Esophagus muscularis mucosa (tissue), 4 donors: Measurements from ENCODE around the gene KIRREL3. TPM values are rescaled to one million over a fixed set of nuclear protein-coding genes. Genes with fewer than 3 reads are reported as not detected.

Experiments
- DNase-seq: peaks from one replicate; pipeline ENCODE4 v3.0.0-alpha.2; 2017; ENCODE audit errors: extremely low spot score
- H3K27ac ChIP-seq, 4 donors: fragments of 200-600 bp; sonication (generic); replicated peaks in 1 of 4; 1 replicate in 3 of 4; 2 replicates in 1 of 4; pipeline ENCODE4 v1.5.1; 2016 to 2019; ENCODE audit warnings: mild to moderate bottlenecking in 1 of 4
- H3K27me3 ChIP-seq, 4 donors: fragments of 200-600 bp; sonication (generic); one replicate each; pipeline versions ENCODE4 v1.5.1 to v1.6.0; 2016 to 2019
- H3K36me3 ChIP-seq, 4 donors: fragments of 200-600 bp; sonication (generic); one replicate each; pipeline ENCODE4 v1.5.1; 2016 to 2019
- H3K4me1 ChIP-seq, 4 donors: fragments of 200-600 bp; sonication (generic); one replicate each; pipeline ENCODE4 v1.5.1; 2016 to 2019
- H3K4me3 ChIP-seq, 4 donors: fragments of 200-600 bp; sonication (generic); 1 replicate in 2 of 4; 2 replicates in 2 of 4; pipeline ENCODE4 v1.5.1; 2016 to 2019; ENCODE audit warnings: mild to moderate bottlenecking in 4 of 4, moderate library complexity in 1 of 4
- H3K9me3 ChIP-seq, 4 donors: fragments of 200-600 bp; sonication (generic); 1 replicate in 3 of 4; 2 replicates in 1 of 4; pipeline ENCODE4 v1.5.1; 2016 to 2019
- EP300 ChIP-seq: sonication (generic); formaldehyde crosslinking; IDR thresholded peaks from one replicate; pipeline ENCODE4 v1.6.1; 2017; ENCODE audit warnings: antibody characterized with exemption
- POLR2A ChIP-seq: fragments of 450-650 bp; IDR thresholded peaks from one replicate; pipeline ENCODE4 v1.6.1; 2017; ENCODE audit warnings: antibody characterized with exemption, moderate library complexity, mild to moderate bottlenecking, low read depth
- POLR2AphosphoS5 ChIP-seq, 2 donors: sonication (generic); formaldehyde crosslinking; IDR thresholded peaks; one replicate each; pipeline ENCODE4 v1.6.1; 2017; ENCODE audit warnings: antibody characterized with exemption in 2 of 2
- WGBS: methylation state at CpG from one replicate; pipeline ENCODE4 v1.1.5; 2018; 5-methylcytosine and 5-hydroxymethylcytosine counted together
- intact Hi-C: fragments of 100-400 bp; cut with DNase I; formaldehyde crosslinking; loops from one replicate; pipeline ENCODE4 v1.15.1; 2023
- total RNA-seq, 4 donors: library from RNA; depleted of rRNA; stranded (reverse); fragments of >200 nt; gene quantifications; one replicate each; pipeline versions ENCODE4 v1.1.0 to v1.2.1, GENCODE V29; 2016
- TF ChIP-seq, protein P1 (sequence below), 3 experiments: fragments of 200-600 bp in 2 of 3; fragments of 450-650 bp in 1 of 3; sonication (generic) in 2 of 3; IDR thresholded peaks; one replicate each; pipeline ENCODE4 v1.5.1; 2017 to 2019; ENCODE audit warnings: antibody characterized with exemption in 3 of 3, mild to moderate bottlenecking in 2 of 3, moderate library complexity in 1 of 3

Gene KIRREL3
- total RNA-seq, 4 donors from 2014 or later: 1.7 to 6.5 (median 3.1) TPM

DNA sequence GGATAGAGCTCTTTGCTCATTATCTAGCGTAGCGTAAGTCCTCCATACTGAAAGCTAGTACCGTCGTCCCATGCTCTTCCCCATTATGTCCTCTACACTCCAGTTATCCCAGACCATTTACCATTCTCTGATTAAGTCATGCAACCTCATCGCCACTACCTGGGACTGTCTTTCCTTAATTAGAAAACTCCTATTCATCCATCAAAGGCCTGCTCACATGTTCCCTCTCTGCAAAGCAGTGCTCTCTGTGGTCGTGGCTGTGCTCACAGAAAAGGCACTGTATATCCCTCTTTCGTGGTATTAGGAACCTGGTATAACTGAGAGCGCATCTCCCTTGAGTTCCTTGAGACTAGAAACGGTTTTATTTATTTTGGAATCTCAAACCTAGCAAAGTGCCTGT is 253.3 kb downstream of the KIRREL3 start:
- H3K9me3 ChIP-seq: peaks cover 0 to 5% (median 0%) of the 10 kb centered on the region in 4 donors
- no peak for DNase-seq
- TF ChIP-seq POLR2AphosphoS5 (IDR thresholded peaks at IDR 0.05): no peak
- TF ChIP-seq, protein P1, sequence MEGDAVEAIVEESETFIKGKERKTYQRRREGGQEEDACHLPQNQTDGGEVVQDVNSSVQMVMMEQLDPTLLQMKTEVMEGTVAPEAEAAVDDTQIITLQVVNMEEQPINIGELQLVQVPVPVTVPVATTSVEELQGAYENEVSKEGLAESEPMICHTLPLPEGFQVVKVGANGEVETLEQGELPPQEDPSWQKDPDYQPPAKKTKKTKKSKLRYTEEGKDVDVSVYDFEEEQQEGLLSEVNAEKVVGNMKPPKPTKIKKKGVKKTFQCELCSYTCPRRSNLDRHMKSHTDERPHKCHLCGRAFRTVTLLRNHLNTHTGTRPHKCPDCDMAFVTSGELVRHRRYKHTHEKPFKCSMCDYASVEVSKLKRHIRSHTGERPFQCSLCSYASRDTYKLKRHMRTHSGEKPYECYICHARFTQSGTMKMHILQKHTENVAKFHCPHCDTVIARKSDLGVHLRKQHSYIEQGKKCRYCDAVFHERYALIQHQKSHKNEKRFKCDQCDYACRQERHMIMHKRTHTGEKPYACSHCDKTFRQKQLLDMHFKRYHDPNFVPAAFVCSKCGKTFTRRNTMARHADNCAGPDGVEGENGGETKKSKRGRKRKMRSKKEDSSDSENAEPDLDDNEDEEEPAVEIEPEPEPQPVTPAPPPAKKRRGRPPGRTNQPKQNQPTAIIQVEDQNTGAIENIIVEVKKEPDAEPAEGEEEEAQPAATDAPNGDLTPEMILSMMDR (IDR thresholded peaks at IDR 0.05): no peak
- TF ChIP-seq POLR2A: no peak
- no peak for TF ChIP-seq EP300
- WGBS: 93% methylated on average over 9 of the region's 9 CpGs
- intact Hi-C loops: no loop called here
- no peaks in the 10 kb centered on the region for H3K4me1 ChIP-seq
- H3K27me3 ChIP-seq: no peaks in the 10 kb centered on the region
- H3K27ac ChIP-seq: no peak overlapping the region
- no peak overlapping the region for H3K4me3 ChIP-seq
- no peaks in the 10 kb centered on the region for H3K36me3 ChIP-seq

DNA sequence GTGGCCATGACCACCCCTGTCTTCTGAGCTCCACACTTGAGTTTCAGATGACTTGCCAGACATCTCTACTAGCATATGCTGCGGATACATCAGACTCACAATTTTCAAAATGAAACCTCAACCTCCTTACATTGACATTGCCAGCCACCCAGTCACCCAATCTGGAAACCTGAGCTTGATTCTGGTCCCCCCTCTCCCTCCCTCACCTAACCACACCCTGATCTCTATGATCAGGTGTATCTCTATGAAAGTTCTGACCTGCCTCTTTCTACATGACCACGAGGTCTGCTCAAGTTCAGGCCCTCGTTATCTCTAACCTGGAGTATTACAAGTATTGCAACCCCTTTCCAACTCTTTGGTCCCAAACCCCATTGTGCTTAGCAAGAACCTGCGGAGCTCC is 254.1 kb downstream of the KIRREL3 start:
- no peaks in the 10 kb centered on the region for H3K27me3 ChIP-seq
- H3K4me1 ChIP-seq: no peaks in the 10 kb centered on the region
- H3K27ac ChIP-seq: no peak overlapping the region
- H3K9me3 ChIP-seq: no peaks in the 10 kb centered on the region
- H3K4me3 ChIP-seq: no peak overlapping the region
- 95% methylated on average over 4 of the region's 4 CpGs for WGBS
- TF ChIP-seq POLR2A: no peak
- TF ChIP-seq, protein P1 (IDR thresholded peaks at IDR 0.05): no peak
- TF ChIP-seq EP300: no peak
- TF ChIP-seq POLR2AphosphoS5 (IDR thresholded peaks at IDR 0.05): no peak
- H3K36me3 ChIP-seq: no peaks in the 10 kb centered on the region
- intact Hi-C loops: no loop called here
- no peak for DNase-seq

DNA sequence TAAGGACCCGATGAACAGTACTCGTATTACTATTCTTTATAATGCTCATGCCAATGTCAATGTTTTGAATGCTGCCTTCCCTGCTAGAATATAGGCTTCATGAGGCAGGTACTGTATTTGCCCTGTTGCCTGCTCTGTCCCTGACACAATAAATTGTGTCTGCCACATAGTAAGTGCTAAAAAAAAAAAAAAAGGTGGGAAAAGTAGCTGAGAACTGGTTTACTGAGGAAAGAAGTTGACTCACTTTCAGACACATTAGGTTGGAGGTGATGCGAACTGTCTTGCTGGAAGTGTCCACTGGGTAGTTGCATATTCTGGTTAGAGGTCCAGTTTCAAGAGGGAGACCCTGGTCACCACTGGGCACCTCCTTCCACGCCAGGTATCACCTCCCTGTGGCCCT is 255.9 kb downstream of the KIRREL3 start:
- Histone ChIP-seq H3K27ac (no peak overlapping the region), H3K4me3 (no peak overlapping the region), H3K4me1 (no peaks in the 10 kb centered on the region), H3K9me3 (no peaks in the 10 kb centered on the region), H3K27me3 (no peaks in the 10 kb centered on the region), H3K36me3 (no peaks in the 10 kb centered on the region)
- TF ChIP-seq POLR2A (no peak), POLR2AphosphoS5 (IDR thresholded peaks at IDR 0.05) (no peak), EP300 (no peak)
- 93% methylated on average over 4 of the region's 4 CpGs for WGBS
- DNase-seq: no peak
- intact Hi-C loops: no loop called here

DNA sequence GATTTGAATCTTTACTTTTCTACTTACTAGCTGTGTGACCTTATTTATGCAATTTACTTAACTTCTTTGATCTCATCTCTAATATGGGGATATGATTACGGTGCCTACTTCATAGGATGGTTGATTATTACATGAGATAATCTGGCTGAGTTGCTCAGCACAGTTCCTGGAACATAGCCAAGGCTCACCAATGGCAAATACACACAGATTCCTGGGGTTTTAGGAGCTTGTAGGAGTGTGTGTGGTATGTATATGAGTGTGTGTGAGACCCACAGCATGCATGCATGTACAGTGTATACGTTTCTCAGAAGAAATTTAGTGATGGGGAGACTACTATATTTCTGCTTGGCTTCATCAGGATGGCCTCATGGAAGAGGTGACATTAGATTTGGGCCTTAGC is 256.9 kb downstream of the KIRREL3 start:
- no peaks in the 10 kb centered on the region for H3K36me3 ChIP-seq
- TF ChIP-seq EP300 (no peak), POLR2A (no peak), POLR2AphosphoS5 (IDR thresholded peaks at IDR 0.05) (no peak)
- TF ChIP-seq, protein P1 (IDR thresholded peaks at IDR 0.05): no peak
- WGBS: 71% methylated on average over 2 of the region's 2 CpGs

DNA sequence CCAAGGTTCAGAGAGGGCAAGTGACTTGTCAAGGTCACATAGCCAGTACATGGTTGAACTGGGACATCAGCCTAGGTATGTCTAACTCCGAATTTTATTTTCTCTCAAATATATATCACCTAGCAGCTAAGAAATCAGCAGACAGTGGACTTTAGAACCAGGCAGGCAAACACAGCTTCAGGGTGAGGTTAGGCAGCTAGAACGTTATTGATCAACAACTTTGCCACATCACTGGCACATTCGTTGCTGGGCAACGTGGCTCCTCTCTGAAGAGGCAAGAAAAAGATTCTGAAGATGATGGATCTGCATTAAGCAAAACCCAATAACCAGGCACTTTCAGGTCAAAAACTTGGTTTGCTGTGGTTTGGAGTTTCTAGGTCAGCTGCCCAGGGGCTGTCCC is 258.0 kb downstream of the KIRREL3 start:
- no peaks in the 10 kb centered on the region for H3K4me1 ChIP-seq
- intact Hi-C loops: no loop called here
- no peak overlapping the region for H3K27ac ChIP-seq
- 88% methylated on average over 4 of the region's 4 CpGs for WGBS
- no peak for DNase-seq
- no peaks in the 10 kb centered on the region for H3K36me3 ChIP-seq
- H3K9me3 ChIP-seq: no peaks in the 10 kb centered on the region
- H3K4me3 ChIP-seq: no peak overlapping the region
- H3K27me3 ChIP-seq: peaks cover 0 to 14% (median 0%) of the 10 kb centered on the region in 4 donors
- TF ChIP-seq POLR2A: no peak
- TF ChIP-seq, protein P1 (IDR thresholded peaks at IDR 0.05): no peak
- TF ChIP-seq POLR2AphosphoS5 (IDR thresholded peaks at IDR 0.05): no peak
- no peak for TF ChIP-seq EP300

More for the DNA sequence above, 256.9 kb downstream of the KIRREL3 start:
- no peak for DNase-seq
- H3K4me1 ChIP-seq: no peaks in the 10 kb centered on the region
- no peaks in the 10 kb centered on the region for H3K9me3 ChIP-seq
- H3K4me3 ChIP-seq: no peak overlapping the region
- H3K27ac ChIP-seq: no peak overlapping the region
- intact Hi-C loops: no loop called here
- peaks cover 0 to 5% (median 0%) of the 10 kb centered on the region in 4 donors for H3K27me3 ChIP-seq
